Lower leg skin (tissue), 3 donors: ENCODE results near the gene ADAMTS17.

ENCODE experiments used
- POLR2A ChIP-seq, 2 donors: fragments of 450-650 bp; IDR thresholded peaks; one replicate each; pipeline ENCODE4 v1.6.1; 2016 to 2017; ENCODE audit warnings: antibody characterized with exemption in 2 of 2, mild to moderate bottlenecking in 1 of 2, moderate library complexity in 1 of 2
- TF ChIP-seq, protein P1 (sequence below), 3 donors: fragments of 450-650 bp; IDR thresholded peaks; one replicate each; pipeline ENCODE4 v1.5.1; 2016; ENCODE audit warnings: antibody characterized with exemption in 3 of 3, mild to moderate bottlenecking in 3 of 3, moderate library complexity in 2 of 3

- TF ChIP-seq POLR2A (IDR thresholded peaks at IDR 0.05): no peak
- TF ChIP-seq, protein P1, sequence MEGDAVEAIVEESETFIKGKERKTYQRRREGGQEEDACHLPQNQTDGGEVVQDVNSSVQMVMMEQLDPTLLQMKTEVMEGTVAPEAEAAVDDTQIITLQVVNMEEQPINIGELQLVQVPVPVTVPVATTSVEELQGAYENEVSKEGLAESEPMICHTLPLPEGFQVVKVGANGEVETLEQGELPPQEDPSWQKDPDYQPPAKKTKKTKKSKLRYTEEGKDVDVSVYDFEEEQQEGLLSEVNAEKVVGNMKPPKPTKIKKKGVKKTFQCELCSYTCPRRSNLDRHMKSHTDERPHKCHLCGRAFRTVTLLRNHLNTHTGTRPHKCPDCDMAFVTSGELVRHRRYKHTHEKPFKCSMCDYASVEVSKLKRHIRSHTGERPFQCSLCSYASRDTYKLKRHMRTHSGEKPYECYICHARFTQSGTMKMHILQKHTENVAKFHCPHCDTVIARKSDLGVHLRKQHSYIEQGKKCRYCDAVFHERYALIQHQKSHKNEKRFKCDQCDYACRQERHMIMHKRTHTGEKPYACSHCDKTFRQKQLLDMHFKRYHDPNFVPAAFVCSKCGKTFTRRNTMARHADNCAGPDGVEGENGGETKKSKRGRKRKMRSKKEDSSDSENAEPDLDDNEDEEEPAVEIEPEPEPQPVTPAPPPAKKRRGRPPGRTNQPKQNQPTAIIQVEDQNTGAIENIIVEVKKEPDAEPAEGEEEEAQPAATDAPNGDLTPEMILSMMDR (IDR thresholded peaks at IDR 0.05): no peak
Measured at GRCh38 chr15:100310041-100310405, 31.8 kb downstream of the ADAMTS17 start.
